K562 (cell line): ENCODE measurements around the gene CDCA3. TPM values are rescaled to one million over a fixed set of nuclear protein-coding genes. Genes with fewer than 3 reads are reported as not detected.

Experiments used
- ATAC-seq: fragments of 200-7000 bp; cut with Tn5 transposase; 3 replicates; pipeline ENCODE4 v1.9.1; 2020; ENCODE audit warnings: moderate library complexity
- BruUV-seq: library from RNA; stranded (reverse); fragments of 400-500 nt; replicated peaks from 2 replicates; lab custom pipeline; 2021; lab: Mats Ljungman, UMichigan
- CTCF ChIA-PET: fragments of 300-600 bp; formaldehyde crosslinking; extraction: SDS; loops from one replicate; lab custom pipeline; 2021; ENCODE audit warnings: low intra/inter-chr PET ratio; lab: Yijun Ruan, JAX
- POLR2A ChIA-PET: fragments of 300-600, 350-650 bp; sonication (Branson Sonifier 250); formaldehyde crosslinking; extraction: SDS; loops from one replicate; lab custom pipeline; 2021; ENCODE audit warnings: antibody characterized with exemption, inconsistent platforms; lab: Yijun Ruan, JAX
- DNase-seq, 4 experiments: peaks; one replicate each; pipeline versions ENCODE4 v3.0.0 to v3.0.0-alpha.2; 2011 to 2018; ENCODE audit warnings: low spot score in 3 of 4, mixed read lengths in 3 of 4; ENCODE audit errors: extremely low read depth in 1 of 4
- FAIRE-seq: peaks from 2 replicates; lab custom pipeline; 2011; peaks lifted over from hg19 to GRCh38; lab: Jason Lieb, UNC
- H2AFZ ChIP-seq: 2 replicates; pipeline ENCODE4 v1.6.0; 2011; ENCODE audit warnings: low read depth, low read length, control low read depth, inconsistent platforms
- H3K27ac ChIP-seq: fragments of 200-600 bp; 3 replicates; pipeline ENCODE4 v1.8.0; 2011; ENCODE audit warnings: low read depth, mild to moderate bottlenecking, control low read depth, inconsistent platforms, low read length, moderate library complexity, mixed read lengths; ENCODE audit errors: extremely low read depth
- H3K27me3 ChIP-seq, 2 experiments: fragments of 300-600 bp in 1 of 2; 2 replicates in 1 of 2; 3 replicates in 1 of 2; pipeline versions ENCODE4 v1.6.0 to v1.8.0; 2011; ENCODE audit warnings: inconsistent platforms in 2 of 2, low read length in 2 of 2, mild to moderate bottlenecking in 1 of 2, mixed read lengths in 1 of 2, moderate library complexity in 1 of 2; ENCODE audit not compliant: control insufficient read depth in 2 of 2, insufficient read depth in 2 of 2
- H3K36me3 ChIP-seq: fragments of 300-600 bp; 3 replicates; pipeline ENCODE4 v1.8.0; 2011; ENCODE audit warnings: mild to moderate bottlenecking, low read length, inconsistent platforms; ENCODE audit not compliant: control insufficient read depth, insufficient read depth
- H3K4me1 ChIP-seq, 2 experiments: fragments of 200-600 bp in 1 of 2; replicated peaks in 1 of 2; 2 replicates in 1 of 2; 3 replicates in 1 of 2; pipeline versions ENCODE4 v1.5.1 to v1.8.0; 2011; ENCODE audit warnings: inconsistent platforms in 2 of 2, low read length in 2 of 2, mild to moderate bottlenecking in 1 of 2, mixed read lengths in 1 of 2, moderate library complexity in 1 of 2; ENCODE audit not compliant: control insufficient read depth in 2 of 2, insufficient read depth in 2 of 2
- H3K4me2 ChIP-seq: 2 replicates; pipeline ENCODE4 v1.6.1; 2011; ENCODE audit warnings: low read length, control low read depth, inconsistent platforms, mixed read lengths; ENCODE audit not compliant: insufficient read depth
- H3K4me3 ChIP-seq: fragments of 200-600 bp; sonication (generic), shearing (Covaris generic); 2 replicates; pipeline ENCODE4 v1.5.1; 2016; ENCODE audit warnings: control low read depth, inconsistent platforms
- H3K79me2 ChIP-seq: fragments of 200-600 bp; 3 replicates; pipeline ENCODE4 v1.8.0; 2011; ENCODE audit warnings: low read length, inconsistent platforms; ENCODE audit not compliant: control insufficient read depth, insufficient read depth
- H3K9ac ChIP-seq, 2 experiments: 2 replicates each; pipeline versions ENCODE4 v1.6.0 to v1.6.1; 2011; ENCODE audit warnings: low read depth in 2 of 2, low read length in 2 of 2, control low read depth in 1 of 2, inconsistent platforms in 1 of 2, mild to moderate bottlenecking in 1 of 2, mixed read lengths in 1 of 2; ENCODE audit not compliant: insufficient read depth in 1 of 2
- H3K9me1 ChIP-seq: one replicate; pipeline ENCODE4 v1.6.0; 2011; ENCODE audit warnings: inconsistent platforms, mild to moderate bottlenecking, low read length, moderate library complexity; ENCODE audit not compliant: control insufficient read depth, insufficient read depth
- H3K9me3 ChIP-seq: replicated peaks from 2 replicates; pipeline ENCODE4 v1.5.1; 2011; ENCODE audit warnings: low read depth, low read length, inconsistent platforms; ENCODE audit not compliant: control insufficient read depth, insufficient read depth
- H4K20me1 ChIP-seq: replicated peaks from 2 replicates; pipeline ENCODE4 v1.6.1; 2011; ENCODE audit warnings: low read length, inconsistent platforms, mixed read lengths; ENCODE audit not compliant: control insufficient read depth, insufficient read depth
- HOXB6 ChIP-seq: fragments of 250-450 bp; sonication (Bioruptor Pico); IDR thresholded peaks from 2 replicates; pipeline ENCODE4 v1.5.1; 2022; ENCODE audit warnings: mild to moderate bottlenecking, borderline replicate concordance
- TCF7 ChIP-seq: sonication (generic); IDR thresholded peaks from 2 replicates; pipeline ENCODE4 v1.6.1; 2016; ENCODE audit warnings: antibody characterized with exemption, borderline replicate concordance
- ZNF146 ChIP-seq: IDR thresholded peaks from one replicate; pipeline ENCODE4 v1.6.1; 2018; ENCODE audit warnings: missing compliant biosample characterization; ENCODE audit not compliant: unreplicated experiment
- WGBS: fragments of 100-300 bp; shearing (Covaris generic); methylation state at CpG from one replicate; pipeline ENCODE4 v1.1.6; 2016; ENCODE audit warnings: low coverage, mixed read lengths; ENCODE audit not compliant: insufficient coverage; ENCODE audit errors: missing lambda C conversion rate; 5-methylcytosine and 5-hydroxymethylcytosine counted together
- in situ Hi-C: fragments of 300-500 bp; cut with MboI; formaldehyde crosslinking; loops from 4 replicates; pipeline ENCODE4 v1.15.0; 2018; ENCODE audit warnings: inconsistent platforms, mixed read lengths
- intact Hi-C: fragments of 100-400 bp; cut with micrococcal nuclease; formaldehyde crosslinking; loops from 2 replicates; pipeline ENCODE4 v1.14.2; 2022
- polyA plus RNA-seq, 8 experiments: library from polyadenylated mRNA; depleted of rRNA in 4 of 8; stranded (reverse) in 5 of 8; unstranded in 3 of 8; fragments of >200 nt; fragmentation: Nextera tagmentation in 2 of 8; fragmentation: Illumina TruSeq in 1 of 8; extraction: Ambion mirVana in 2 of 8; extraction: Trizol in 1 of 8; gene quantifications; 2 replicates each; pipeline versions ENCODE4 v1.2.1 to v1.2.3, GENCODE V29; 2011 to 2014; ENCODE audit warnings: inconsistent platforms in 1 of 8, missing spikeins in 1 of 8
- total RNA-seq, 7 experiments: library from RNA; depleted of rRNA in 6 of 7; stranded (reverse); fragments of >200 nt in 6 of 7; fragmentation: Illumina TruSeq in 2 of 7; extraction: Trizol in 2 of 7; gene quantifications; 2 replicates each; pipeline versions ENCODE4 v1.2.1 to v1.2.3, GENCODE V29; 2011 to 2021; ENCODE audit warnings: low replicate concordance in 1 of 7
- TF ChIP-seq, protein P1 (sequence below): fragments of 450-650 bp; IDR thresholded peaks from one replicate; pipeline ENCODE4 v1.6.1; 2018; ENCODE audit warnings: mild to moderate bottlenecking, moderate library complexity; ENCODE audit not compliant: partially characterized antibody
- TF ChIP-seq, protein P2 (sequence below): fragments of 450-650 bp; formaldehyde crosslinking; IDR thresholded peaks from 2 replicates; pipeline ENCODE4 v1.4.0; 2020; ENCODE audit warnings: mild to moderate bottlenecking, moderate library complexity

Gene CDCA3
- total and polyA plus RNA-seq, 9 of the 15 experiments (the other 6 are each of a cell fraction or from before 2014, with no cell fraction given), result 24.2 to 80.8 (median 55.1) TPM

DNA sequence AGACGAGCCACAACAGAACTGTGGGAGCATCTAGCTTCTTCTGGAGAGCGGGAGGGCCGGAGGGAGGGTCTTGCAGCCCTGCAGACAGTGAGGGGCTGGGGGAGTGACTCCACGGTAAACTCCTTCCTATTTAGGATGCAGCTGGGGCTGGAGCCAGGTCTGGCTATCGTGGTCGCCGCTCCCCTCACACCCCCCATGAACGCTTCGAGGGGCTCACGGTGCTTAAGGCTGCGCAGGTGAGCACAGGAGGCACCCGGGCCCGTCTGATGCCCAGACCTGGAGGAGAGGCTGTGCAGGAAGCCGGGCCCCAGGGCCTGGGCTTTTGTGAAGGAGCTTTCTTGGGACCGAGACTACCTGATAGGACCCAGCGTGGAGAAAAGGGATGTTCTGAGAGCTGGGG, 14.2 kb downstream of the CDCA3 start:
- Histone ChIP-seq H3K36me3 (peaks cover 57% of the 10 kb centered on the region; the same call in 2 of the 3 replicates), H3K4me1 (peaks cover 3 to 39% of the 10 kb centered on the region in 2 experiments; a peak in 4 of 5 replicates), H3K4me2 (no peak overlapping the region), H4K20me1 (no peaks in the 10 kb centered on the region; the same call in 1 of the 2 replicates), H3K27ac (no peak overlapping the region), H3K27me3 (no peaks in the 10 kb centered on the region), H3K9me1 (no peaks in the 10 kb centered on the region), H3K79me2 (no peaks in the 10 kb centered on the region), H3K9ac (no peak overlapping the region), H2AFZ (no peak overlapping the region), H3K4me3 (no peak overlapping the region), H3K9me3 (no peaks in the 10 kb centered on the region)
- POLR2A ChIA-PET, result interaction anchor here (0.6 to 1.2 kb wide), 3 partner anchors 10 to 859 kb away, joined by 3 to 5 read pairs (median 3); partner anchors contain the start of gene GDF3
- no peak for DNase-seq
- in situ Hi-C loops (no loop called here), intact Hi-C loops (no loop called here)
- CTCF ChIA-PET, result no interaction called here
- TF ChIP-seq ZNF146 (CRISPR knock-in tag) (no peak), TCF7 (no peak), HOXB6 (CRISPR knock-in tag) (no peak)
- TF ChIP-seq, protein P1, sequence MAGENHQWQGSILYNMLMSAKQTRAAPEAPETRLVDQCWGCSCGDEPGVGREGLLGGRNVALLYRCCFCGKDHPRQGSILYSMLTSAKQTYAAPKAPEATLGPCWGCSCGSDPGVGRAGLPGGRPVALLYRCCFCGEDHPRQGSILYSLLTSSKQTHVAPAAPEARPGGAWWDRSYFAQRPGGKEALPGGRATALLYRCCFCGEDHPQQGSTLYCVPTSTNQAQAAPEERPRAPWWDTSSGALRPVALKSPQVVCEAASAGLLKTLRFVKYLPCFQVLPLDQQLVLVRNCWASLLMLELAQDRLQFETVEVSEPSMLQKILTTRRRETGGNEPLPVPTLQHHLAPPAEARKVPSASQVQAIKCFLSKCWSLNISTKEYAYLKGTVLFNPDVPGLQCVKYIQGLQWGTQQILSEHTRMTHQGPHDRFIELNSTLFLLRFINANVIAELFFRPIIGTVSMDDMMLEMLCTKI, result no peak
- TF ChIP-seq, protein P2, sequence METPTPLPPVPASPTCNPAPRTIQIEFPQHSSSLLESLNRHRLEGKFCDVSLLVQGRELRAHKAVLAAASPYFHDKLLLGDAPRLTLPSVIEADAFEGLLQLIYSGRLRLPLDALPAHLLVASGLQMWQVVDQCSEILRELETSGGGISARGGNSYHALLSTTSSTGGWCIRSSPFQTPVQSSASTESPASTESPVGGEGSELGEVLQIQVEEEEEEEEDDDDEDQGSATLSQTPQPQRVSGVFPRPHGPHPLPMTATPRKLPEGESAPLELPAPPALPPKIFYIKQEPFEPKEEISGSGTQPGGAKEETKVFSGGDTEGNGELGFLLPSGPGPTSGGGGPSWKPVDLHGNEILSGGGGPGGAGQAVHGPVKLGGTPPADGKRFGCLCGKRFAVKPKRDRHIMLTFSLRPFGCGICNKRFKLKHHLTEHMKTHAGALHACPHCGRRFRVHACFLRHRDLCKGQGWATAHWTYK (CRISPR knock-in tag), result no peak
- BruUV-seq, result no TSS peak
- WGBS, result 94% methylated on average over 10 of the region's 16 CpGs
- no peak for FAIRE-seq
- no peak for ATAC-seq
